Keratinocyte (primary cell): ENCODE results near the gene MAGI2. TPM values are rescaled to one million over a fixed set of nuclear protein-coding genes. Genes with fewer than 3 reads are reported as not detected.

Experiments
- DNase-seq: peaks from one replicate; pipeline ENCODE4 v3.0.0-alpha.2; 2011; ENCODE audit warnings: low read depth, missing footprints, low spot score
- FAIRE-seq: peaks from 2 replicates; lab custom pipeline; 2011; peaks lifted over from hg19 to GRCh38; lab: Jason Lieb, UNC
- H2AFZ ChIP-seq: 2 replicates; pipeline ENCODE4 v1.6.0; 2012; ENCODE audit warnings: low read length, control low read depth, inconsistent platforms; ENCODE audit not compliant: control insufficient read depth
- H3K27ac ChIP-seq: 2 replicates; pipeline ENCODE4 v1.5.1; 2011; ENCODE audit warnings: low read length; ENCODE audit not compliant: control insufficient read depth, insufficient read depth
- H3K27me3 ChIP-seq: 3 replicates; pipeline ENCODE4 v1.6.0; 2011; ENCODE audit warnings: low read length; ENCODE audit not compliant: control insufficient read depth, insufficient read depth; ENCODE audit errors: extremely low read depth
- H3K36me3 ChIP-seq, 2 experiments: 2 replicates in 1 of 2; 3 replicates in 1 of 2; pipeline ENCODE4 v1.5.1; 2011; ENCODE audit warnings: low read length in 2 of 2, mild to moderate bottlenecking in 1 of 2; ENCODE audit not compliant: control insufficient read depth in 2 of 2, insufficient read depth in 2 of 2; ENCODE audit errors: extremely low read depth in 1 of 2
- H3K4me1 ChIP-seq: 3 replicates; pipeline ENCODE4 v1.5.1; 2011; ENCODE audit warnings: low read length; ENCODE audit not compliant: control insufficient read depth, insufficient read depth; ENCODE audit errors: extremely low read depth
- H3K4me2 ChIP-seq: 3 replicates; pipeline ENCODE4 v1.6.0; 2011; ENCODE audit warnings: low read depth, low read length; ENCODE audit not compliant: control insufficient read depth, insufficient read depth; ENCODE audit errors: extremely low read depth
- H3K4me3 ChIP-seq, 3 experiments: fragments of 200-600 bp in 1 of 3; sonication (generic) in 1 of 3; 2 replicates in 2 of 3; 3 replicates in 1 of 3; pipeline ENCODE4 v1.5.1; 2011 to 2016; ENCODE audit warnings: low read length in 3 of 3, mild to moderate bottlenecking in 3 of 3, control low read depth in 2 of 3, inconsistent platforms in 1 of 3, low read depth in 1 of 3, mixed read lengths in 1 of 3, mixed run types in 1 of 3, moderate library complexity in 1 of 3; ENCODE audit not compliant: control insufficient read depth in 2 of 3, insufficient read depth in 2 of 3; ENCODE audit errors: extremely low read depth in 1 of 3
- H3K79me2 ChIP-seq: 2 replicates; pipeline ENCODE4 v1.6.0; 2012; ENCODE audit warnings: low read length; ENCODE audit not compliant: control insufficient read depth, insufficient read depth
- H3K9ac ChIP-seq: 3 replicates; pipeline ENCODE4 v1.6.0; 2011; ENCODE audit warnings: low read length; ENCODE audit not compliant: control insufficient read depth, insufficient read depth; ENCODE audit errors: extremely low read depth
- H3K9me1 ChIP-seq: 3 replicates; pipeline ENCODE4 v1.6.0; 2011; ENCODE audit warnings: low read length; ENCODE audit not compliant: control insufficient read depth, insufficient read depth; ENCODE audit errors: extremely low read depth
- H3K9me3 ChIP-seq: 2 replicates; pipeline ENCODE4 v1.5.1; 2012; ENCODE audit warnings: low read depth, low read length; ENCODE audit not compliant: control insufficient read depth
- H4K20me1 ChIP-seq: 3 replicates; pipeline ENCODE4 v1.6.0; 2011; ENCODE audit warnings: low read length; ENCODE audit not compliant: control insufficient read depth, insufficient read depth; ENCODE audit errors: extremely low read depth
- EZH2 ChIP-seq: IDR thresholded peaks from one replicate; pipeline ENCODE4 v1.6.1; 2012; ENCODE audit warnings: inconsistent platforms, mild to moderate bottlenecking, low read length, moderate library complexity
- dilution Hi-C: fragments of 300-500 bp; cut with MboI; formaldehyde crosslinking; loops from one replicate; pipeline ENCODE4 v1.7.0; 2020; ENCODE audit warnings: low sequenced_read_pairs; ENCODE audit not compliant: extremely low pct_ligation_motif_present
- polyA plus RNA-seq, 5 experiments: library from polyadenylated mRNA; depleted of rRNA in 3 of 5; stranded (reverse) in 3 of 5; stranded (forward) in 1 of 5; unstranded in 1 of 5; fragments of >200 nt; gene quantifications; 1 replicate in 1 of 5; 2 replicates in 3 of 5; 3 replicates in 1 of 5; pipeline versions ENCODE4 v1.2.1 to v1.2.3, GENCODE V29; 2011 to 2012; ENCODE audit warnings: missing spikeins in 2 of 5, low read depth in 1 of 5, low replicate concordance in 1 of 5
- TF ChIP-seq, protein P1 (sequence below), 3 experiments: IDR thresholded peaks in 1 of 3; conservative IDR thresholded peaks in 1 of 3; optimal IDR thresholded peaks in 1 of 3; 2 replicates in 2 of 3; 3 replicates in 1 of 3; pipeline versions ENCODE3 to v1.5.1; 2011; ENCODE audit warnings: low read length in 3 of 3, mild to moderate bottlenecking in 3 of 3, moderate library complexity in 2 of 3, control low read depth in 1 of 3, inconsistent platforms in 1 of 3; ENCODE audit not compliant: insufficient read depth in 2 of 3; ENCODE audit errors: extremely low read depth in 1 of 3

The MAGI2 gene
- polyA plus RNA-seq, 1 donor (not counting 4 experiments of a cell fraction or from before 2014, with no cell fraction given): 0.07 TPM

DNA sequence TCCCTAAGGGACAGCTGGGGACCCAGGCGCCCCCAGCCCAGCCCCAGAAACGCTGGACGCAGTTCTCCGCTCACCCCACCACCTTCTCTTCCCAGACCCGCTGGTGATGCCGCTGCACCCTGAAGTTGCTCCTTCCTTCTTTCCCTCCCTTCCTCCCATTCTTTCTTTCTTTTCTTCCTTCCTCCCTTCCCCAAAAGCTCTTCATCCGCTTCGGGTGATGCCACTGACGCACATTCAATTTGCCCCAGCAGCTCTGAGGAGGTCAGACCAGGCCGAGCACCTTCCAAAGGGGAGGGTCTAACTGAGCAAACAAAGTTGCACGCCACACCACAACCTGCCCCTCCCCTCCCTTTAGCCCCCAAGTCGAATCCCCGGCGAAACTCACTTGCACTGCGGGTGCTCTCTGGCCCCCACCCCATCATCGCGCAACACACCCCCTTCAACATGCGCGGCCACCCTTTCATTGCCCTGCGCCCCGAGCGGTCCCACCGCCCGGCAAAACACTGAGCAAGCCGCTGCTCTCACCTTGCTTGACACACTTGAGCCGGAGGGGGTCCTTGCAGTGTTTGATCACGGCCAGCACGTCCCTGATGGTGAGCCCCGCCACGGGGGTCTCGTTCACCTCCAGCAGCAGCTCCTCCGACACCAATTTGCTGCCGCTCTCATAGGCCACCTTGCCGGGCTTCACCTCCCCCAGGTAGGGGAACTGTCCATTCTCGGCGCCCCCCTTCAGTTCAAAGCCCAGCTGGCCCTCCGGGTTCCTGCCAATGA, 787 bp downstream of the MAGI2 start:
- Histone ChIP-seq H2AFZ (peak overlapping the region; percentile 88), H3K79me2 (no peaks in the 10 kb centered on the region), H3K9me1 (no peaks in the 10 kb centered on the region), H3K27me3 (peaks cover 31% of the 10 kb centered on the region), H3K9ac (peak overlapping the region; percentile 82), H3K4me1 (peaks cover 26% of the 10 kb centered on the region), H3K4me3 (peak overlapping the region; percentile 42 to 81 (median 74)), H4K20me1 (no peaks in the 10 kb centered on the region), H3K4me2 (peak overlapping the region; percentile 94), H3K9me3 (no peaks in the 10 kb centered on the region), H3K27ac (peak overlapping the region; percentile 80), H3K36me3 (no peaks in the 10 kb centered on the region)
- TF ChIP-seq, protein P1, sequence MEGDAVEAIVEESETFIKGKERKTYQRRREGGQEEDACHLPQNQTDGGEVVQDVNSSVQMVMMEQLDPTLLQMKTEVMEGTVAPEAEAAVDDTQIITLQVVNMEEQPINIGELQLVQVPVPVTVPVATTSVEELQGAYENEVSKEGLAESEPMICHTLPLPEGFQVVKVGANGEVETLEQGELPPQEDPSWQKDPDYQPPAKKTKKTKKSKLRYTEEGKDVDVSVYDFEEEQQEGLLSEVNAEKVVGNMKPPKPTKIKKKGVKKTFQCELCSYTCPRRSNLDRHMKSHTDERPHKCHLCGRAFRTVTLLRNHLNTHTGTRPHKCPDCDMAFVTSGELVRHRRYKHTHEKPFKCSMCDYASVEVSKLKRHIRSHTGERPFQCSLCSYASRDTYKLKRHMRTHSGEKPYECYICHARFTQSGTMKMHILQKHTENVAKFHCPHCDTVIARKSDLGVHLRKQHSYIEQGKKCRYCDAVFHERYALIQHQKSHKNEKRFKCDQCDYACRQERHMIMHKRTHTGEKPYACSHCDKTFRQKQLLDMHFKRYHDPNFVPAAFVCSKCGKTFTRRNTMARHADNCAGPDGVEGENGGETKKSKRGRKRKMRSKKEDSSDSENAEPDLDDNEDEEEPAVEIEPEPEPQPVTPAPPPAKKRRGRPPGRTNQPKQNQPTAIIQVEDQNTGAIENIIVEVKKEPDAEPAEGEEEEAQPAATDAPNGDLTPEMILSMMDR (optimal IDR thresholded peaks at IDR 0.05 in 1 of 3, IDR thresholded peaks at IDR 0.05 in 1 of 3, conservative IDR thresholded peaks at IDR 0.05 in 1 of 3; ENCODE audit: extremely low read depth in 1 of 3, insufficient read depth in 2 of 3, low read length in 3 of 3): no peak
- peak; percentile 3 for TF ChIP-seq EZH2
- FAIRE-seq (no peak), DNase-seq (no peak)
- dilution Hi-C loops: no loop called here

DNA sequence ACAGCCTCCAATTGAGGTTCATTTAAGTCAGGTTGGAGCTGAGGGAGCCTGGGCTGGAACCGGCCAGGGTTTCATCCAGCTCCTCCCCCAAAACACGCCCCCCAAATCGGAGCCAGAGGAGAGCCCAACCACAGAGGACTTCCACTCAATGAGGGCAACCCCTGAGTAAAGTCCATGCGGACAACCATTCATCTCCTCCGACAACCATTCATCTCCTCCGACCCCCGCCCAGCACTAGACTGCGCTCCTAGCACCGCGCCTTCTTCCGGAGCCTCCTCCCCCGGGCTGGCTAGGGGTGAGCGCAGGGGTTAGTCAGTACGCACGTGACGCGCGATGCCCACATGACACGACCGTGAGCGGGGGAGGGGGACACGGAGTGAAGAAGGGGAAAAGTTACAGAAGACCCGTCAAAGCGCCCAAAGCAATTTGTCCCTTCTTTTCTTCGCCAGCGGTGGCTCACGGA, 1.4 kb downstream of the MAGI2 start:
- Histone ChIP-seq H3K27ac (peak overlapping the region; percentile 80), H4K20me1 (no peaks in the 10 kb centered on the region), H3K4me3 (peak overlapping the region; percentile 42 to 81 (median 74)), H3K36me3 (no peaks in the 10 kb centered on the region), H2AFZ (peak overlapping the region; percentile 88), H3K9me3 (no peaks in the 10 kb centered on the region), H3K27me3 (peaks cover 31% of the 10 kb centered on the region), H3K4me2 (peak overlapping the region; percentile 94), H3K4me1 (peaks cover 26% of the 10 kb centered on the region), H3K79me2 (no peaks in the 10 kb centered on the region), H3K9me1 (no peaks in the 10 kb centered on the region), H3K9ac (peak overlapping the region; percentile 82)
- TF ChIP-seq, protein P1 (optimal IDR thresholded peaks at IDR 0.05 in 1 of 3, IDR thresholded peaks at IDR 0.05 in 1 of 3, conservative IDR thresholded peaks at IDR 0.05 in 1 of 3; ENCODE audit: extremely low read depth in 1 of 3, insufficient read depth in 2 of 3, low read length in 3 of 3): no peak
- TF ChIP-seq EZH2: no peak
- FAIRE-seq (no peak), DNase-seq (no peak)
- dilution Hi-C loops: no loop called here
